Immature natural killer cell (primary cell): ENCODE measurements around the gene SPRED3. TPM values are rescaled to one million over a fixed set of nuclear protein-coding genes. Genes with fewer than 3 reads are reported as not detected.
"Not testable (repeated sequence)": the region's sequence is repeated elsewhere in the genome, so short reads cannot be mapped to it uniquely, and the experiment has no call there.

Experiments
- DNase-seq, 3 donors: peaks; one replicate each; pipeline ENCODE4 v3.0.0; 2022; ENCODE audit warnings: mixed read lengths in 1 of 3
- H3K27ac Mint-ChIP-seq, 6 donors: one replicate each; pipeline ENCODE4 v1.8.0; 2020; ENCODE audit warnings: mixed read lengths in 6 of 6, mild to moderate bottlenecking in 5 of 6, inconsistent platforms in 4 of 6, moderate library complexity in 3 of 6
- H3K27me3 Mint-ChIP-seq, 3 donors: one replicate each; pipeline ENCODE4 v1.8.0; 2020 to 2021; ENCODE audit warnings: low read depth in 3 of 3, mild to moderate bottlenecking in 3 of 3, mixed read lengths in 3 of 3, moderate library complexity in 3 of 3, inconsistent platforms in 1 of 3
- H3K36me3 Mint-ChIP-seq, 3 donors: one replicate each; pipeline ENCODE4 v1.8.0; 2020; ENCODE audit warnings: mixed read lengths in 3 of 3, inconsistent platforms in 2 of 3, mild to moderate bottlenecking in 2 of 3
- H3K4me1 Mint-ChIP-seq, 2 donors: one replicate each; pipeline ENCODE4 v1.8.0; 2020; ENCODE audit warnings: inconsistent platforms in 2 of 2, mild to moderate bottlenecking in 2 of 2, mixed read lengths in 2 of 2, moderate library complexity in 1 of 2
- H3K4me3 Mint-ChIP-seq, 5 donors: one replicate each; pipeline ENCODE4 v1.8.0; 2020; ENCODE audit warnings: mild to moderate bottlenecking in 5 of 5, mixed read lengths in 5 of 5, inconsistent platforms in 3 of 5, moderate library complexity in 3 of 5
- H3K9me3 Mint-ChIP-seq, 6 donors: one replicate each; pipeline ENCODE4 v1.8.0; 2020; ENCODE audit warnings: mild to moderate bottlenecking in 6 of 6, mixed read lengths in 6 of 6, inconsistent platforms in 4 of 6, moderate library complexity in 3 of 6
- polyA plus RNA-seq, 3 donors: library from polyadenylated mRNA; unstranded; fragments of 300-500 nt; fragmentation: Illumina TruSeq; gene quantifications; one replicate each; pipeline ENCODE4 v1.2.3, GENCODE V29; 2021

SPRED3 gene
- polyA plus RNA-seq, result not detected

DNA sequence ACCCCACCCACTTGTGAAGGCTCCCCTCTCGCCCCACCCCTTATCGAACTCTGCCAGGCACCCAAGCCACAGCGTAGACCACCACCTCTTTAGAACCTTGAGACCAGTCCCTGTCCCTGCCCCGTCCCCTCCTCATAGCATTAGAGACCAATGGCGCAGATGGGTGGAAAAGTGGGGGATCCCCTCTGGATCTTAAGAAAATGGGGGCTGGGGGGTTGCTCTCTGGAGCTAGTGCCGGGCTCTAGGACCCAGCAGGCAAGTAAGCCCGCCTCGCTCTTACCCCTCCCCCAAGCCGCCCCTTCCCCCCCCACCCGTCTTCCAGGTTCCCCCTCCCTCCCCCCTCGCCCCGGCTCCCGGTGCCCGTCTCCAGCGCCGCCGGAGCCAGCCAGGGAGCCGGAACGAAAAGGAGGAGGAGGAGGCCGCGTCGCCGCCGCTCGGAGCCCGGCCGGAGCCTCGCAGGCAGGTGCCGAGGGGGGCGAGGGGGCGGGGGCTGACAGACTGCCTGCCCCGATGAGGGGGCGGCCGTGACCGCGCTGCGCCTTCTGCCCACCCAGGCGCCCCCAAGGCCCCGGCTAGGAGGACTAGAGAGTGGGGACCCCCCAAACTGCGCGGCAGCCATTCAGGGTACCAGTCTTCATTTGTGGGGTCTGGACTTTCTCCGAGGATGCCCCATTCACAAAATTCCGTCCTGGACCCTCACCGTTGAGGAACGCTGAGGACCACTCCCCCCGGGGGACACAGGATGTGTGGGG, at the start of gene SPRED3:
Gene SPRED3, plus strand, starts transcription at position 349 of the 752 bp plus-strand sequence. CDS start 1,606 bp downstream, outside the sequence.
- H3K4me1 Mint-ChIP-seq, result peaks cover 14 to 21% of the 10 kb centered on the region in 2 donors
- peaks cover 0 to 3% (median 0%) of the 10 kb centered on the region in 6 donors for H3K9me3 Mint-ChIP-seq
- H3K36me3 Mint-ChIP-seq, result peaks cover 0 to 7% (median 4%) of the 10 kb centered on the region in 3 donors
- no peak for DNase-seq
- H3K27me3 Mint-ChIP-seq, result peaks cover 6 to 15% (median 10%) of the 10 kb centered on the region in 3 donors
- H3K27ac Mint-ChIP-seq, result peak within 1 kb of the TSS in 5 of 6 donors; percentile 77 to 89 (median 81)
- peak within 1 kb of the TSS; percentile 91 to 96 (median 93) for H3K4me3 Mint-ChIP-seq

DNA sequence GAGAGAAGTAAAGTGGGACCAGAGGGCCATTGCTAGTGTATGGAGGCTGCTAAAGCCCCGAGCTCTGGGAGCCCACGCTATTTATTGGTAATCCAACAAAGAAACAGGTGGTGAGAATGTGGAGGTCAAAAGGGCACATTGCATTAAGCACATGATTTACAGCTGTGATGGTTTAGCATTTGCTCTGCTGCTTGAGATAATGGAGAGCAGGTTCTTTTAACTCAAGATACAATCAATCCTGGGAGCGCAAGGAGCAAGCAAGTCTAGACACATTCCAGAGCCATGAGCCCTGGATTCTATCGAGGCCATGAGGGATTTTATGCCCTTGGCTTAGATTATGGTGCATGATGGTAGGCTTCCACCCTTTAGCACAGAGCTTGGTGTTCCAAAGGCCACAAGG, 49.5 kb upstream of the SPRED3 start:
- H3K36me3 Mint-ChIP-seq, H3K27me3 Mint-ChIP-seq, DNase-seq, H3K9me3 Mint-ChIP-seq: not testable (repeated sequence)
- Mint-ChIP-seq H3K4me3 (peak overlapping the region in 1 of 5 donors; percentile 46), H3K4me1 (peaks cover 15 to 19% of the 10 kb centered on the region in 2 donors), H3K27ac (peak overlapping the region in 1 of 6 donors; percentile 15)

DNA sequence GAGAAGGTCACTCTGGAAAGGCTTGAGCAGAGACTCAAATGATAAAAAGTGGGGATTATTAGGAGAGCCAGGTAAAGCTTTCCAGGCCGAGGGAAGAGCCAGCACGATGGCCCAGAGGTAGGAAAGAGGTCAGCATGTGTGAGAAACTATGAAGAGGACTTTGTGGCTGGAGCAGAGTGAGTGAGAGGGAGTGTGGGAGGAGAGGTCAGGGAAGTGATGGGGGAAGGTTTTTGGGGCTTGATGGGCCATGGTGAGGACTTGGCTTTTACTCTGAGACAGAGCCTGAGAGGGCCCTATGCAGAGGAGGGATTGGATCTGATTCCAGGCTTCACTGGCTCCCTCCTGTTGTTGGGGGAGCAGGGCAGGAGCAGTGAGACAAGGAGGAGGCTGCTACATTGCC, 47.6 kb upstream of the SPRED3 start:
- Mint-ChIP-seq H3K36me3 (peaks cover 0 to 5% (median 0%) of the 10 kb centered on the region in 3 donors), H3K9me3 (no peaks in the 10 kb centered on the region), H3K27ac (peak overlapping the region in 1 of 6 donors; percentile 18), H3K4me1 (peaks cover 15 to 17% of the 10 kb centered on the region in 2 donors), H3K27me3 (peaks cover 0 to 2% (median 2%) of the 10 kb centered on the region in 3 donors), H3K4me3 (no peak overlapping the region)
- DNase-seq, result no peak

DNA sequence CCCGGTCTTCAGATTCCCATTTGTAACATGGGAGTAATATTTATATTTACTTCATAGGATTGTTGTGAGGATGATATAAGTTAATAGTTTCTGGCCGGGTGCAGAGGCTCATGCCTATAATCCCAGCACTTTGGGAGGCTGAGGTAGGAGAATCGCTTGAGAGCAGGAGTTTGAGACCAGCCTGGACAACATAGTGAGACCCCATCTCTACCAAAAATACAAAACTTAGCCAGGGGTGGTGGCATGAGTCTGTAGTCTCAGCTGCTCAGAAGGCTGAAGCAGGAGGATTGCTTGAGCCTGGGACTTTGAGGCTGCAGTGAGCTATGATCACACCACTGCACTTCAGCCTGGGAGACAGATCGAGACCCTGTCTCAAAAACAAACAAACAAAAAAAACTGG, 41.7 kb upstream of the SPRED3 start:
- no peak overlapping the region for H3K4me3 Mint-ChIP-seq
- no peaks in the 10 kb centered on the region for H3K27me3 Mint-ChIP-seq
- H3K9me3 Mint-ChIP-seq, result no peaks in the 10 kb centered on the region
- no peak for DNase-seq
- H3K4me1 Mint-ChIP-seq, result no peaks in the 10 kb centered on the region
- H3K36me3 Mint-ChIP-seq, result peaks cover 0 to 7% (median 0%) of the 10 kb centered on the region in 3 donors
- H3K27ac Mint-ChIP-seq, result no peak overlapping the region

GRCh38 chr19:38350883-38351282, 37.6 kb upstream of the SPRED3 start:
- Mint-ChIP-seq H3K4me1 (no peaks in the 10 kb centered on the region), H3K27ac (no peak overlapping the region), H3K36me3 (peaks cover 0 to 5% (median 0%) of the 10 kb centered on the region in 3 donors), H3K27me3 (peaks cover 0 to 3% (median 0%) of the 10 kb centered on the region in 3 donors), H3K4me3 (no peak overlapping the region), H3K9me3 (no peaks in the 10 kb centered on the region)
- no peak for DNase-seq

DNA sequence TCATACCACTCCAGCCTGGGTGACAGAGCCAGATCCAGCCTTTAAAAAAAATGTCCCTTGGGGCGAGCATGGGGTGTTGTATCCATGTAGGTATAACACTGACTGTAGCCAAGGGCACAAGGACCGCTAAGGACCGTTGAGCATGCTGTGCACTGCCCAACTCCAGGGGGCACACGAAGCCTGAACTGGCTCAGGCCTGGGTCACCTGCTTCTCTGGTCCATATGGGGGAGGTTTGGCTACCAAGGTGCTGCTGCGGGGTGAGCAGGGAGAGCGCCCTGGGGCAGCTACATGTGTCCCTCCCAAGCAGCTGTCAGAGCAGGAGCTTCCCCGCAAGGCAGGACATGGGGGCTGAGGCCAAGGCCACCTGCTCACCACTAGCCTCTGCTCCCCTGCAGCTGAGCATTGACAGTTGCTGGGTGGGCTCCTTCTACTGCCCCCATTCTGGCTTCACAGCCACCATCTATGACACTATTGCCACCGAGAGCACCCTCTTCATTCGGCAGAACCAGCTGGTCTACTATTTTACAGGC, 36.6 kb upstream of the SPRED3 start:
- H3K27ac Mint-ChIP-seq, result no peak overlapping the region
- H3K4me1 Mint-ChIP-seq, result no peaks in the 10 kb centered on the region
- peaks cover 0 to 3% (median 0%) of the 10 kb centered on the region in 3 donors for H3K27me3 Mint-ChIP-seq
- no peak overlapping the region for H3K4me3 Mint-ChIP-seq
- H3K36me3 Mint-ChIP-seq, result no peaks in the 10 kb centered on the region
- DNase-seq, result no peak
- H3K9me3 Mint-ChIP-seq, result no peaks in the 10 kb centered on the region

- Mint-ChIP-seq H3K4me1 (no peaks in the 10 kb centered on the region), H3K4me3 (no peak overlapping the region), H3K36me3 (no peaks in the 10 kb centered on the region), H3K9me3 (no peaks in the 10 kb centered on the region), H3K27me3 (peaks cover 0 to 3% (median 0%) of the 10 kb centered on the region in 3 donors), H3K27ac (no peak overlapping the region)
- DNase-seq, result no peak
Measured at GRCh38 chr19:38352611-38353010, 35.9 kb upstream of the SPRED3 start.

DNA sequence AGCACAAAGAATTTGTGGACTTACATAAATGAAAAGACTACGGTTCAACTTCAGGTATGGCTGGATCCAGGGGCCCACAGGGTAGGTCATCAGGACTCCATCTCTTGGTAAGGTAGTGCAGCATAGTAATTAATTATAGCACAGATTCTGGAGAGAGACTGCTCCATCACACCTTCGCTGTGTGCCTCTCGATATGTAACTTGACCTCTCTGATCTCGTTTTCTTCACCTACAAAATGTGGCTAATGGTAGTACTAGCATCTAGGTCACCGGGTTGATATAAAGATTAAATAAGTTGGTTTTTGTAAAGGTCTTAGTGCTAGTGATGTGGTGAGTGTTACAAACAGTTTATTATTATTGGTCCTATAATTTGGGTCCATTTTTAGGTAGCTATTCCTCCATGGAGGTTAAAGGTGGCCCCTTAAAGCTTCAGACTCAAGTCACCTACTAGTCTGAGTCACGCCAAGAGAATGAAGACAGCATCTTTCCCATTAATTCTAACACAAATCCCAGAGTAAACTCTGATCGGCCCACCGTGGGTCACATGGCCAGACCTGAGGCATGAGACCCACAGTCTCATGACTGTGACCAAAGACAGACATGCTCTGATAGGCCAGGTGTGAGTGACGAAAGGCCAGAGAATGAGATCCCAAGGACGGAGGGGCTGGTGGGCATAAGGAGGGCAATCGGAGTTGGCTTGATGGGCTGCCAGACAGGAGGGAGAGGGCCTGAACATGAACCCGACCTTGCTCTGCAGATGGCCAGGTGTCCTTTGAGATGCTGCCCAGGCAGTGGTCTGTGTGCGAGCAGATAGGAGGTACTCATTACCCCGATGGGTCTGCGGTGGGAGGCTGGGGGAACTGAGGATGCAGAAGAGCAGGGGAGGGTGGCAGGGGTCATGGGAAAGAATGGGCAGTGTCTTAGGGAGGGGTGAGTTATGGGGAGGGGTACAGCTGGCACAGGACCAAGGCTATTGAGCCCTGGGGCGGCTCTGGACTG, 32.5 kb upstream of the SPRED3 start:
- no peak for DNase-seq
- Mint-ChIP-seq H3K9me3 (no peaks in the 10 kb centered on the region), H3K4me1 (peaks cover 0 to 4% of the 10 kb centered on the region in 2 donors), H3K27me3 (peaks cover 3 to 12% (median 10%) of the 10 kb centered on the region in 3 donors), H3K4me3 (no peak overlapping the region), H3K27ac (no peak overlapping the region), H3K36me3 (no peaks in the 10 kb centered on the region)

DNA sequence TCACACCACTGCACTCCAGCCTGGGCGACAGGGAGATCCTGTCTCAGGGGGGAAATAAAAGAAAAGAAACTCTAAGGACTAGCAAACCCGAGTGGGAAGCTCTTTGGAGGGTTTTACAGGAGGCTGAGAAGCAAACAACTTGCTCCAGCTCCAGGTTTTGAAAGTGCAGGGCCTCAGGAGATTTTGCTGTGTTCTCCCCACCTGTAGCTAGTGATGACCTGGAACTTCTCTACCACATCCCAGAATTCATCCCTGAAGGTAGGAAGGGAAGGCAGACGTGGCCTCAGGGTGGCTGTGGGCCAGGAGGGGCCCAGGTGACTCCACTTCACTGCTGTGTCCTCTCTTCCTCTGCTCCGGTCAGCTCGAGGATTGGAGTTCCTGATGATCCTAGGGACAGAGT, 30.4 kb upstream of the SPRED3 start:
- peaks cover 0 to 8% of the 10 kb centered on the region in 2 donors for H3K4me1 Mint-ChIP-seq
- H3K36me3 Mint-ChIP-seq, result no peaks in the 10 kb centered on the region
- no peak for DNase-seq
- H3K27ac Mint-ChIP-seq, result no peak overlapping the region
- no peaks in the 10 kb centered on the region for H3K9me3 Mint-ChIP-seq
- peaks cover 3 to 16% (median 13%) of the 10 kb centered on the region in 3 donors for H3K27me3 Mint-ChIP-seq
- no peak overlapping the region for H3K4me3 Mint-ChIP-seq

GRCh38 chr19:38359242-38360021, 29.1 kb upstream of the SPRED3 start:
- no peaks in the 10 kb centered on the region for H3K36me3 Mint-ChIP-seq
- peaks cover 0 to 9% of the 10 kb centered on the region in 2 donors for H3K4me1 Mint-ChIP-seq
- no peak for DNase-seq
- no peaks in the 10 kb centered on the region for H3K9me3 Mint-ChIP-seq
- peak overlapping the region in 3 of 5 donors; percentile 36 to 84 (median 57) for H3K4me3 Mint-ChIP-seq
- H3K27ac Mint-ChIP-seq, result no peak overlapping the region
- peaks cover 3 to 15% (median 13%) of the 10 kb centered on the region in 3 donors for H3K27me3 Mint-ChIP-seq

DNA sequence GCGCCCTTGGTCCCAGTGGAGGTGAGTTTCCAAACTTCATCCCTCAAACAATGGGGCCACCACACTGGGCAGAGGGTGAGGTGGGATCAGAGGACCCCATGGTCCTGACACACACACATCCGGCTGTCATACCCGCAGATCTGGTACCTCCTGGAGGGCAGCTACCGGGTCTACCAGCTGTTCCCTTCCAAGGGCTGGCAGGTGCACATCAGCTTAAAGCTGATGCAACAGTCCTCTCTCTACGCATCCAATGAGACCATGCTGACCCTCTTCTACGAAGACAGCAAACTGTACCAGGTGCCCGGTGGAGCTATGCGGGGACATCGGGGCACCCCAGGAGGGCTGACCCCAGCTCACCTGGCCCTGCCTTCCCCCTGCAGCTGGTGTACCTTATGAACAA, 28.1 kb upstream of the SPRED3 start:
- H3K27me3 Mint-ChIP-seq, result peaks cover 6 to 15% (median 13%) of the 10 kb centered on the region in 3 donors
- no peak for DNase-seq
- H3K4me3 Mint-ChIP-seq, result peak overlapping the region; percentile 32 to 84 (median 81)
- no peak overlapping the region for H3K27ac Mint-ChIP-seq
- H3K9me3 Mint-ChIP-seq, result no peaks in the 10 kb centered on the region
- H3K36me3 Mint-ChIP-seq, result no peaks in the 10 kb centered on the region
- H3K4me1 Mint-ChIP-seq, result peaks cover 0 to 9% of the 10 kb centered on the region in 2 donors

GRCh38 chr19:38360839-38361631, 27.5 kb upstream of the SPRED3 start:
- Mint-ChIP-seq H3K4me1 (peaks cover 0 to 9% of the 10 kb centered on the region in 2 donors), H3K27ac (no peak overlapping the region), H3K36me3 (no peaks in the 10 kb centered on the region), H3K4me3 (peak overlapping the region; percentile 32 to 84 (median 81)), H3K9me3 (no peaks in the 10 kb centered on the region), H3K27me3 (peaks cover 6 to 13% (median 13%) of the 10 kb centered on the region in 3 donors)
- no peak for DNase-seq
